ENCODE data around the gene PTPRN2.

The PTPRN2 gene

DNA sequence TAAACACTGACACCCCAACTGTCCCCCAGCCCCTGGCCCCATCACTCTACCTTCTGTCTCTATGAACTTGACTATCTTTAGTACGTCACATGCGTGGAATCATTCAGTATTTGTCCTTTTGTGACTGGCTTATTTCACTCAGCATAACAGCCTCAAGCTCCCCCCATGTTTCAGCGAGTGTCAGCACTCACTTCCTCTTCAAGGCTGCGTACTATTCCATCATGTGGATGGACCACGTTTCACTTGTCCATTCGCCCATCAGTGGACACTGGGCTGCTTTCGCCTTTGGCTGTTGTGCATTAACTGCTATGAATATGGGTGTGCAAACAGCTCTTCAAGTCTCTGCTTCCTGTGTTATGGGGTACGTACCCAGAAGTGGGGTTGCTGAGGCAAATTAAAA lies 100.7 kb downstream of the PTPRN2 start:
- DNase-seq: no peak

- no peak for DNase-seq
These were observed 102.7 kb downstream of the PTPRN2 start for GRCh38 chr7:158484801-158485531.

- DNase-seq: no peak
These were observed 105.1 kb downstream of the PTPRN2 start for GRCh38 chr7:158482480-158482879.

- no peak for DNase-seq
These were observed 108.0 kb downstream of the PTPRN2 start for GRCh38 chr7:158479664-158480025.

- no peak for DNase-seq
These were observed 108.5 kb downstream of the PTPRN2 start for GRCh38 chr7:158479021-158479663.

GRCh38 chr7:158477866-158478265 lies 109.8 kb downstream of the PTPRN2 start:
- no peak for DNase-seq

DNA sequence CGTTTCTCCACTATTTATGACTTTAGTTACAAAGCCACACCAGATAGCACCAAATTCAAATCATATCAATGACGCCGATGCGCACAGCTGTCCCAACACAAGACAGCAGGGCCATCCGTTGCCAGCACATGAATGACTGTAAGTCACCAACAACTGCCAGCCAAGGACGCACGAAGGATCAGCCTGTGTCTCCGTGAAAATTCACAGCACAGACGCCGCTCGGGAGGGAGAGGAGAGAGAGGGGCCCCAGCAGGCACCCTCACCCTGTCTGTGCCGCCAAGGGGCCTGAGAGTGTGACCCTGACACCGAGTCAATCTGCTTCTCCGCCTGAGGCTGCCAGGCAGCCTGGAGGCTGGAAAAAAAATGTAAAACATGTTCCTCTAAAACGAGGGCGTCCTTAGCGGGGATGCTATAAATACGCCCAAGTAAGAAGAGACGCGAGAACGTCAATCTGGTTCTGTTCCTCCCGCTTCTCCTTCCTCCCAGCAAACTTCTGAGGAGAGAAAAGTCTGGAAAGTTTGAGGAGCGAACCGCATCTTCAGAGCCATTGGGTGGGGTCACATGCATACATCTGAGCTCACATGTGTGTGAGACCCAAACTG lies 111.2 kb downstream of the PTPRN2 start:
- no peak for DNase-seq

GRCh38 chr7:158475679-158476052 lies 112.0 kb downstream of the PTPRN2 start:
- DNase-seq: no peak

DNA sequence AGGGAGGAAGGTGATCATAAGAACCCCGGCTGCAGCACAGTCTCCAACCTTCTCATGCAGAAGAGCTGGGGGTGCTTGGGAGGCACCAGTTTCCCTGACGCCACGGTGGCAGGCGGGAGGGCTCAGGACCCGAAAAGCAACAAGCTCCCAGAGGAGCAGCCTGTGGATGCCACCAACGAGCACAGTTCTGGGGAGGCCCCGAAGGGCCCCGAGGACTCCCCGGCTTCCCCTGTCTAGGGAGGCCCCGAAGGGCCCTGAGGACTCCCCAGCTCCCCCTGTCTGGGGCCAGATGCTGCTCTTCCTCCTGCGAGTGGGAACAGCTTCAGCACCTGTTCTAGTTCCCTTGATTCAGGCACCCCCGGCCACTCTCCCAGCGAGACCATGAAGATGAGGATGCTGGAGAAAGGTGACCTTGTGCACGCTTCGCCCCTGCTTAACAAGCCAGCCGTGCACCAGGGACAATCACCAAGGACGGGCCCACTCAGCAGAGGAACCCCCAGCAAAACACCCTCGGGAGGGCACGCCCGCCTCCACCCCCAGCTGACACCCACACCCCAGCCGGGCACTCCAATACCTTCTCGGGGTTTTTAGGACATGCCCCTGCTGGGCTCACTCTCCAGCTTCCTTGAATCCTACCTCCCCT lies 112.5 kb downstream of the PTPRN2 start:
- no peak for DNase-seq

DNA sequence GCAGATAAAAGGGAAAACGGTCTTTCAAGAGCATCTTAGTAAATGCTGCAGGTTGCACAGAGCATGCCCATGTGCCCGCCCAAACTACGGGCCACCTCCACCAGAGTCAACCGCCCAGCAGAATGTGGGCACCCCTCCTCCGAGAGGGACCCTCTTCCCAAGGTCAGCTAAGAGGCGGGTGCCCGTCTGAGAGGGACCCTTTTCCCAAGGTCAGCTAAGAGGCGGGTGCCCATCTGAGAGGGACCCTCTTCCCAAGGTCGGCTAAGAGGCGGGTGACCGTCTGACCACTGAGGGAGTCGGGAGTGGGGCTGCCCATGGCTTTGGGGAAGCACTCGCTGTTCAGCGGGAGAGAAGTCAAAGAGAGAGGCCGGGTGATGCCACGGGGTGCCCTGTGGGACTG lies 113.1 kb downstream of the PTPRN2 start:
- DNase-seq: no peak

- no peak for DNase-seq
These were observed 113.7 kb downstream of the PTPRN2 start for GRCh38 chr7:158473946-158474345.

DNA sequence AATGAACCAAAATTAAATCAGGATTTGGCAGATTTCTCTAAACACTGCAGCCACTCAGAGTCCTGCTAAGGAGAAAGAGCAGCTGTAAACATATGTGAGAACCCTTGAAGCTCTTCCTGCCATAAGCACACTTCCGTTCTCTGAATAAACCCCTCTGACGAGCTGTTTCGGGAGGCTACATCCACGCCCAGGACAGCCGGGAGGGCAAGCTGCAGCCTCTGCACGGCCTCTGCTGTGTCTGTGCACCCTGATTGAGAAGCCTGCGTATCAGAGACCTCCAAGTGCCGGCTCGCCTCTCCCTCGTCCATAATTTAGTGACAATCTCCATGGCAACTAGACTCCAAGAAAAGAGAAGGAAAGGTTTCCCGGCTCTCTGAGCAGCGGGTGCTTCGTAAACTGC lies 114.4 kb downstream of the PTPRN2 start:
- no peak for DNase-seq

DNA sequence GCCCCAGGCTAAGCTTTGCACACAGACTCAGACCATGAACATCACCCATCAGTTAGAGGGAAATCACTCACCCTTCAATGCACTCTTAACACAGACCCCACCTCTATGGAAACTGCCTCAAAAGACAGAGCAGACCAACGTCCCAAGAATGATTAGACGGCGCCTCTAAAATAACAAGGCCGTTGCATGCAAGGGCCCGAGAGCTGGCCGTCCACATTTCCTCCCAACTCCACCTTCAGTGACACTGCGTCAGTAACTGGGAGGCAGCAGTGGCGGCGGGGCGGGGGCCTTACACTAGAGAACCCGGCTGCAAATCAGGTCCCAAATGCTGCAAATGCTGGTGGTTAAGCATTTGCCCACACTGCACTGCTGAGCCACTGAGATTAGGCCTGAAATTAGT lies 115.0 kb downstream of the PTPRN2 start:
- DNase-seq: no peak

- no peak for DNase-seq
These were observed 115.9 kb downstream of the PTPRN2 start for GRCh38 chr7:158471716-158472115.

- no peak for DNase-seq
These were observed 117.3 kb downstream of the PTPRN2 start for GRCh38 chr7:158470336-158470735.

DNA sequence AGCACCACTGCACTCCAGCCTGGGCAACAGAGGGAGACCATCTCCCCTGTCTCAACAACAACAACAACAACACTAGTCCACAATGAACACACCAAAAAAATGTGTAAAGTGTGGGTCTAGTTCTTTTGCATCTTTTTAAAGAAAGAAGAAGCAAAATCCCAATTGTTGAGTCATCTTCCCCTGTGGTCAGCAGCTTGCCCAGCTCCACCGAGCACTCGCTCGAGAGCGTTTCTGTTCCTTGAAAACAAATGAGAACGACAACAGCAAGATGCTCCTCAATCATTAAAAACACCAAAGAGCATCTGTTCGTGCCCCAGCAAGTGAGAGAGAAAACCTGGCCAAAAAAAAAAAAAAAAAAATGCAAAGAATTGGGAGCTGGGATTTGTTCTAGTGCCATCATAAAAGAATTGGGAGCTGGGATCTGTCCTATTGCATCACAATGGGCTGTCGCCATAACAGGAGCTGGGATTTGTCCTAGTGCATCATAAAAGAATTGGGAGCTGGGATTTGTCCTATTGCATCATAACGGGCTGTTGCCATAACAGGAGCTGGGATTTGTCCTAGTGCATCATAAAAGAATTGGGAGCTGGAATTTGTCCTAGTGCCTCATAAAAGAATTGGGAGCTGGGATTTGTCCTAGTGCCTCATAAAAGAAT lies 118.1 kb downstream of the PTPRN2 start:
- no peak for DNase-seq

- DNase-seq: no peak
These were observed 118.8 kb downstream of the PTPRN2 start for GRCh38 chr7:158468700-158469296.

GRCh38 chr7:158468181-158468580 lies 119.4 kb downstream of the PTPRN2 start:
- no peak for DNase-seq

- DNase-seq: no peak
These were observed 120.1 kb downstream of the PTPRN2 start for GRCh38 chr7:158467562-158467961.

- DNase-seq: no peak
These were observed 124.3 kb downstream of the PTPRN2 start for GRCh38 chr7:158463317-158463716.

GRCh38 chr7:158461824-158462223 lies 125.8 kb downstream of the PTPRN2 start:
- DNase-seq: no peak

DNA sequence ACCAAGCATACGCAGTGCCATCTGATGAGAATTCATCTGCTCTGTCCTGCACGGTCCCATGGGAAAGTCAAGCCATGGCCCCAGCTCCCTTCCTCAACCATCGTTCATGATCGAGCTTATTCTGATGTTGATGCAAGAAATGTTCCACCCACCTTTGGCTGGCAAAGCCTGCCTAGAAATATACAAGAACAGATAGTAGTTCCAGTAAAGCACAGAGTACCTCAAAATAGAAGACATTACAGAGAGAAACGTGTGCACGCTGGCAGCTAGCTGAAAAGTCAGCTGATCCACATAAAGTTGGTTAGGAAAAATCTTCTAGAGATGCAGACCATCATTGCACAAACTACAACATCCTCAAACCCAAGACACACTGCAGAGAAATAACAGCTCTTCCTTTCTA lies 127.0 kb downstream of the PTPRN2 start:
- DNase-seq: no peak

GRCh38 chr7:158458716-158459282 lies 128.8 kb downstream of the PTPRN2 start:
- DNase-seq: no peak
